Right lung (tissue), 5 donors: Measurements from ENCODE around the gene SERPIND1. TPM values are rescaled to one million over a fixed set of nuclear protein-coding genes. Genes with fewer than 3 reads are reported as not detected.
"Not testable (repeated sequence)": the region's sequence is repeated elsewhere in the genome, so short reads cannot be mapped to it uniquely, and the experiment has no call there.

Experiments used
- DNase-seq, 2 donors: peaks; one replicate each; pipeline ENCODE4 v3.0.0-alpha.2; 2013
- polyA plus RNA-seq, 5 donors: library from polyadenylated mRNA; unstranded; fragments of 120-200 nt; gene quantifications; one replicate each; pipeline versions ENCODE4 v1.2.1 to v1.2.3, GENCODE V29; 2013; ENCODE audit warnings: inconsistent platforms in 1 of 5, low replicate concordance in 1 of 5; ENCODE audit not compliant: insufficient read length in 5 of 5, insufficient read depth in 1 of 5

Gene SERPIND1
- polyA plus RNA-seq, 5 donors: 0.08 to 2.4 (median 0.20) TPM

DNA sequence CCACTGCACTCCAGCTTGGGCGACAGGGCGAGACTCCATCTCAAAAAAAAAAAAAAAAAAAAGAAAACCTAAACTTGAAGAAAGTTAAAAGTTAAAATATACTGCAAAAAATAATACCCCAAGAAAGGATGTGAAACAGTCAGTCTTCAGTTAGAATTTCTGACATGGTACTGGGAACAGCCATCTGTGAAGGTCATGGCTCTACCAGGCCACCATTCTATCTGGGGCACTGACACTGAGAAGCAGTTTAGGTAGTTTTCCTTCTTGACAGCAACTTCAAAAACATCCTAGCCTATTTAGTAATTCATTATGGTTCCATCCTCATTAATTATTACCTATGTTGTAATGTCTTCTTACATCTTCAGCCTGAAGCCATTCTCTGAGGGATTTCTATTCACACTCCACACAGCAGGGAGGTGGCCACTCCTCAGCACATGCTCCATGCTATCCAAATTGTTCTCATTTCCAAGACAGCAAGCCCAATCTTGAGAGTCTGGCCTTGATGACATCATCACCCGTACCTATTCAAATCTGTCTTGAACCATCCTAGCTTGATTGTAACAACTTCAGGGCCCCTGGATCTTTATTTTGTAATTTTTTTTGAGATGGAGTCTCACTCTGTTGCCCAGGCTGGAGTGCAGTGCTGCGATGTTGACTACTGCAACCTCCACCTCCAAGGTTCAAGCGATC lies 38.2 kb downstream of the SERPIND1 start:
- DNase-seq: no peak

GRCh38 chr22:20813056-20813455 lies 39.1 kb downstream of the SERPIND1 start:
- DNase-seq: no peak

GRCh38 chr22:20814221-20814808 lies 40.4 kb downstream of the SERPIND1 start:
- no peak for DNase-seq

DNA sequence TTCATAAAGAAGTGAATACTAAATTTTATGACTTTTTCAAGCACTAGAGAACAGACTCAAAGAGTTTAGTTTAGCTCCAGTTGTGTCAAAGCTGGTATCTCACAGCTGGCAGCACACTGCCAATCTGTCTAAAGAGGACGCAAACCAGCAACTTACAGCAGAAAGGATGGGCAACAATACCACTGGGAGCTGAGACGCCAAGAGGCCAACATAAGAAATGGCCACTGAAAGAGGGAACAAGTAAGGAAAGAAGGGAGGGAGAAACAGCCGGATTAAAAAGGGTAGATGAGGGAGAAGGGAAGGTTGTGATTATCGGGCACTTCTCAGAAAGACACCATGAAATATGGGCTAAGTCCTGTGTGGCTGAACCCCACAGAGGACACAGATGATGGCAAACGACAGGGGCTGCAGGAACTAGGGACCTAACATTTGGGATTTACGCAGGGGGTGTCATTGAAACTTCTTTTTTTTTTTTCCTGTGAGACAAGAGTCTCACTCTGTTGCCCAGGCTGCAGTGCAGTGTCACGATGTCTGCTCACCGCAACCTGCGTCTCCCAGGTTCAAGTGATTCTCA lies 41.7 kb downstream of the SERPIND1 start:
- DNase-seq: no peak

GRCh38 chr22:20816559-20816958 lies 42.6 kb downstream of the SERPIND1 start:
- no peak for DNase-seq

DNA sequence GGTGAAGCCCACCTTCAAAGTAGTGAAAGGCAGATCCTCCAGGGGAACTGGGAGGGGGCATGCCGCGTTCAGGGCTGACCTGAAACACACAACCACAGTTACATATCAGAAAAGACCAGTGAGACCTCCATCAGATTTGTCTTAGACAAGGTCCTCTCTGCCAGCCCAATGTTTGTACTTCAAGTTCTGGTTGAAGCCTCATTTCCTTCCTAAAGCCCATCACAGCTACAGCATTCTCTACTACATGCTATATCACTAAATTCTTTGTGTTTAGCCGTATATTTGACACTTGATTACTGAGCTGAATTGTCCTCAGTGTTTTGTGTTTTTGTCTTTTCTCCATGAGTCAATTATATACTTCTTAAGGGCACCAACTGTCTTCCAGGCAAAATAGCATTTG lies 44.6 kb downstream of the SERPIND1 start:
- DNase-seq: no peak

DNA sequence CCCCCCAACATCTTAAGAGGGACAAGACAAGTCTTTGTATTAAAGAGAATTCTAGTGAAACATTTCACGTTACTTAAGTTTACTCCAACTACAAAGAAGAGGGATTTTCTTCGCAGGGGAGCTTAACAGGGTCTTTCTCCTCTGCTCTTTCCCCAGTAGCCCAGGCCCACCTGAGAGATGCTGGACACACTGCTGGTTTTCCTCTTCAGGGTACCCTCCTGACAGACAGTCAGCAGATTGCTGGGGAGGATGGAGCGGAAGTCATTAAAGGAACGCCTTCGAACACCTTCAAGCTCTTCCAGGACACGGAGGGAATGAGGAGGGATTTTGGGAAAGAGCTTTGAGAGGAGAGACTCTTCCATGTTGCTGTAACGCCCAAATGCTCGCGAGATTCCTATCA lies 45.6 kb downstream of the SERPIND1 start:
- no peak for DNase-seq

DNA sequence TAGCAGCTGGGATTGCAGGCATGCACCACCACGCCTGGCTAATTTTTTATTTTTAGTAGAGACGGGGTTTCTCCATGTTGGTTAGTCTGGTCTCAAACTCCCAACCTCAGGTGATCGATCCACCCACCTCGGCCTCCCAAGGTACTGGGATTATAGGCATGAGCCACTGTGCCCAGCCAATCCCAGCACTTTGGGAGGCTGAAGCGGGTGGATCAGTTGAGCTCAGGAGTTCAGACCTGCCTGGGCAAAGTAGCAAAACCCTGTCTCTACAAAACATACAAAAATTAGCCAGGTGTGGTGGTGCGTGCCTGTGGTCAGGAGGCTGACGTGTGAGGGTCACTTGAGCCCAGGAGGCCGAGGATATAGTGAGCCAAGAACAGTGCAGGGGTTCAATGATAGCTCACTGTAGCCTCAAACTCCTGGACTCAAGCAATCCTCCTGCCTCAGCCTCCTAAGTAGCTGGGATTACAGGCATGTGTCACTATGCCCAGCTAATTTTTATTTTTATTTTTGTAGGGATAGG lies 47.9 kb downstream of the SERPIND1 start:
- not testable (repeated sequence) for DNase-seq

DNA sequence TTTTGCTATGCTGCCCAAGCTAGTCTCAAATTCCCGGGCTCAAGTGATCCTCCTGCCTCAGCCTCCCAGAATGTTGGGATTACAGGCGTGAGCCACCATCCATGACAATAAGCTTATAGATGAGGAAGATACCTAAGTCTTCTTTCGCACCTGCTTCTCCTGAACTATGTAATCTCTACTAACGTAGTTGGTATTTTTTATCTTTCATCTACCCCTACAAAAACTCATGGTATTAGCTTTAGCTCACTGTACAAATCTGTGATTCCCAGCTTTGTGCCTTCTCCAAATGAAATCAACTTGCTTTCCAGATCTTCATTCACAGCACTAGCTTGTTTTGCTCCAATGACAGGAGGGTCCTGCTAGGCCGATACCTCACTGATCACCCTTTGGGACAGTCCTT lies 48.3 kb downstream of the SERPIND1 start:
- no peak for DNase-seq

DNA sequence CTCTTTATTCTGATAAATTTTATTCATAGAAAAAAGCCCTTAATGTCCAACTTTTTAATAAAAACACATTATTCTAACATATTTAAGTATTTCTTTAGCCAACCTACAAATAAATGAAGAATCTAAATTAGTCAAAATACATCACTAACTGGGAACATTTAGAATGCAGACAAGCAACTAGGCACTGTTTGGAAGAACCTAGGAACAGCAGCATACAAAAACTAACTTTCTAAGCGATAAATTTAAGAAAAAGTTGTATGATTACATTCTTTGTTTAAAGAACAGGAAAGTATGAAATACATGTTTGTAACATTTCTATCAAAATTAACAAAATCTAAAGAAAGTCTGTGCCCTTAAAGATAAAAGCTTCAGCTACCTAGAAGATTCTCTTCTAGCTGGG lies 49.4 kb downstream of the SERPIND1 start:
- DNase-seq: no peak

DNA sequence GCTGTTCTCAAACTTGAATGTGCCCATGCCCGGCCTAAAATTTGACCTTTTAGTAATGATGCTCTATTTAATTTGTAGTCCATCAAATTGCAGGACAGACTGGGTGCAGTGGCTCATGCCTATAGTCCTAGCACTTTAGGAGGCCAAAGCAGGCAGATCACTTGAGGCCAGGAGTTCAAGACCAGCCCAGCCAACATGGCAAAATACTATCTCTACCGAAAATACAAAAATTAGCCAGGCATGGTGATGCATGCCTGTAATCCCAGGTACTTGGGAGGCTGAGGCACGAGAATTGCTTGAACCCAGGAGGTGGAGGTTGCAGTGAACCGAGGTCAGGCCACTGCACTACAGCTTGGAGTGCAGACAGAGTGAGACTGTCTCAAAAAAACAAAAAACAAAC lies 51.3 kb downstream of the SERPIND1 start:
- not testable (repeated sequence) for DNase-seq

GRCh38 chr22:20825624-20826023 lies 51.7 kb downstream of the SERPIND1 start:
- no peak for DNase-seq

DNA sequence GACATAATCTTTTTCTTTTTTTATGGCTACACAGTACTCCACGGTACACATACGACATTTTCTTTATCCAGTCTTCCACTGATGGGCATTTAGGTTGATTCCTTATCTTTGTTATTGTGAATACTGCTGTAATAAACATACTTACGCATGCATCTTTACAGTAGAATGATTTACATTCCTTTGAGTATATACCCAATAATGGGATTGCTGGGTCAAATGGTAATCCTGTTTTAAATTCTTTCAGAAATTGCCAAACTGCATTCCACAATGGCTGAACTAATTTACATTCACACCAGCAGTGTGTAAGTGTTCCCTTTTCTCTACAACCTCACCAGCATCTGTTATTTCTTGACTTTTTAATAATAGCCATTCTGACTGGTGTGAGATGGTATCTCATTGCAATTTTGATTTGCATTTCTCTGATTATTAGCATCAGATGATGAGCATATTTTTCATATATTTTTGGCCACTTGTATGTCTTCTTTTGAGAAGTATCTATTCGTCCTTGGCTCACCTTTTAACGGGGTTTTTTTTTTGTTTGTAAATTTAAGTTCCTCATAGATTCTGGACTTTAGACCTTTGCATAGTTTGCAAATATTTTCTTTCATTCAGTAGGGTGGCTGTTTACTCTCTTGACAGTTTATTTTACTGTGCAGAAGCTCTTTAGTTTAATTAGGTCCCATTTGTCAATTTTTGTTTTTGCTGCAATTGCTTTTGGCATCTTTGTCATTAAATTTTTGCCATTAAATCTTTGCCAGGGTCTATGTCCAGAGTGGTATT lies 52.6 kb downstream of the SERPIND1 start:
- DNase-seq: not testable (repeated sequence)

DNA sequence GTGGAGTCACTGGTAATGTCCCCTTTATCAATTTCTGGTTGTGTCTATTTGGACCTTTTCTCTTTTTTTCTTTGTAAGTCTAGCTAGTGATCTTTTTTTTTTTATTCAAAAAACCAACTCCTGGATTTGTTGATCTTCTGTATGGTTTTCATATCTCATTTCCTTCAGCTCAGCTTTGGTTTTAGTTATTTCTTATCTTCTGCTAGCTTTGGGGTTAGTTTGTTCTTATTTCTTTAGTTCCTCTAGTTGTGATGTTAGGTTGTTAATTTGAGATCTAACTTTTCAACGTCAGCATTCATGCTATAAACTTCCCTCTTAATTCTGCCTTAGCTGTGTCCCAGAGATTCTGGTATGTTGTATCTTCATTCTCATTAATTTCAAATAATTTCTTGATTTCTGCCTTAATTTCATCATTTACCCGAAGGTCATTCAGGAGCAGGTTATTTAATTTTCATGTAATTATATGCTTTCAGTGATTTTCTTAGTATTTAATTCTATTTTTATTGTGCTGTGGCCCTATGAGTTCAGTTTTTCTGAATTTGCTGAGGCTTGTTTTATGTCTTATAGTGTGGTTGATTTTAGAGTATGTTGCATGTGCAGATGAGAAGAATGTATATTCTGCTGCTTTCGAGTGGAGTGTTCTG lies 55.7 kb downstream of the SERPIND1 start:
- DNase-seq: no peak

DNA sequence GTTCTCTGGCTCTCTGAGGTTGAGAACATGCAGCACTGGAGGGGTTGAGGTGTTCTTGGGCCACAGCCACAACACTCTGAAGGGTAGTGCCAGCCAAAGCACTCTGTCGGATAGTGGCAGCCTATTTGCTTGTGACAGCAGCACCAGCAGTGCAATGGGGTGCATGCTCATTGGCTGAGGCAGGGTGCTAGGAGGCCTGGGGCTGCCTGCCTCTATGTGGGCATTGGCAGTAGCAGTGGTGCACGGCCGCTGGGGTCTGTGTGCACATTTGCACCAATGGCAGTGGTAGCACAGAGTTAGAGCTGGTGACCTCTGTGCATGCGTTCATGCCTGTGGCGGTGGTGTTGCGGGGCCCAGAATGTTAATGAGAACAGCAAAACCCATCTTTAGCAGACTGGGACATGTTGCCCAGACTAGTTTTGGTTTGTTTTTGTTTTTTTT lies 59.3 kb downstream of the SERPIND1 start:
- DNase-seq: no peak

DNA sequence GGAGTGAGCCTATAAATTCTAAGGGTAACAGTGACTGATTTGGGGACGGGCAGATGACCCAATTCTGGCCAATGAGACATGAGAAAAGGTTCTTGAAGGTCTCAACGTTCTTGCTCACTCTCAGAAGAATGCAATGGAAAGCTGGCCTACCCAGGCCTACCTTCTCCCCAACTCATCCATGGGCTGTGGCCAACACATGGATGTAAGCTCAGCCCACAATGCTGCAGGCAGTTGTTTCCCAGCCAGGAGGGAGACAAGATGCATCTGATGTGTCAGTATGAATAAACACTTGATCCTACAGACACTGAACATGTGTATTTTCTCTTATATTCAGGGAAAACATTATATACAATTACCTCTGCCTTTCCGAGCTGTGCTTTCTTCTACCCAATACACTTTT lies 60.3 kb downstream of the SERPIND1 start:
- DNase-seq: no peak

- no peak for DNase-seq
Measured at GRCh38 chr22:20834725-20835124, 60.8 kb downstream of the SERPIND1 start.
